GF-D8 (cell line): ENCODE results near the gene HAGHL.
"Not testable (repeated sequence)": the region's sequence is repeated elsewhere in the genome, so short reads cannot be mapped to it uniquely, and the experiment has no call there.

Source experiments
- DNase-seq: peaks from one replicate; lab custom pipeline; 2025; lab: John Stamatoyannopoulos, UW

The HAGHL gene

GRCh38 chr16:774086-775001, 47.4 kb downstream of the HAGHL start:
- DNase-seq = no peak

GRCh38 chr16:775236-775796, 48.4 kb downstream of the HAGHL start:
- no peak for DNase-seq

GRCh38 chr16:776298-776697, 49.4 kb downstream of the HAGHL start:
- not testable (repeated sequence) for DNase-seq

GRCh38 chr16:776824-777223, 49.9 kb downstream of the HAGHL start:
- no peak for DNase-seq

- DNase-seq = no peak
Observed at GRCh38 chr16:777826-778225, 50.9 kb downstream of the HAGHL start.

- DNase-seq = no peak
Observed at GRCh38 chr16:778447-778846, 51.5 kb downstream of the HAGHL start.

GRCh38 chr16:778909-779527, 52.1 kb downstream of the HAGHL start:
- no peak for DNase-seq
